Activated CD8-positive, alpha-beta memory T cell treated with anti-CD3 and anti-CD28 coated beads for 24 hours (primary cell): Measurements from ENCODE around the gene C2.
"Not testable (repeated sequence)": the region's sequence is repeated elsewhere in the genome, so short reads cannot be mapped to it uniquely, and the experiment has no call there.

ENCODE experiments used
- DNase-seq: peaks from one replicate; pipeline ENCODE4 v3.0.0-alpha.2; 2020

The C2 gene

GRCh38 chr6:31928672-31928939, 1.1 kb downstream of the C2 start:
- no peak for DNase-seq

DNA sequence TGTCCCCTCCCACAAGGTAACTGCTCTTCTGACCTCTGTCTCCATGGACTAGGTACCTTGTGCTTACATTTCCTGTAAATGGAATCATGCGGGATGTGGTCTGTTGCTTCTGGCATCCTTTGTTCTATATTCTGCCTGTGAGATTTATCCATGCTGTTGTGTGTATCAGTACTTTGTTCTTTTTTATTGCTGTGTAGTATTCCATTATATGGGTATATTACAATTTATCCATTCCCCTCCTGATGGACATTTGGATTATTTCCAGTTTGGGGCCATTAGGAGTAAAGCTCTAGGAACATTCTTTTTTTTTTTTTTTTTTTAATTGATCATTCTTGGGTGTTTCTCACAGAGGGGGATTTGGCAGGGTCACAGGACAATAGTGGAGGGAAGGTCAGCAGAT, 3.4 kb downstream of the C2 start:
- no peak for DNase-seq

DNA sequence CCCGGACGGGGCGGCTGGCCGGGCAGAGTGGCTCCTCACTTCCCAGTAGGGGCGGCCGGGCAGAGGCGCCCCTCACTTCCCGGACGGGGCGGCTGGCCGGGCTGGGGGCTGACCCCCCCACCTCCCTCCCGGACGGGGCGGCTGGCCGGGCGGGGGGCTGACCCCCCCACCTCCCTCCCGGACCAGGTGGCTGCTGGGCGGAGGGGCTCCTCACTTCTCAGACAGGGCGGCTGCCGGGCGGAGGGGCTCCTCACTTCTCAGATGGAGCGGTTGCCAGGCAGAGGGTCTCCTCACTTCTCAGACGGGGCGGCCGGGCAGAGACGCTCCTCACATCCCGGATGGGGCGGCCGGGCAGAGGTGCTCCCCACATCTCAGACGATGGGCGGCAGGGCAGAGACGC, 4.6 kb downstream of the C2 start:
- DNase-seq: not testable (repeated sequence)

GRCh38 chr6:31933537-31933936, 6.0 kb downstream of the C2 start:
- no peak for DNase-seq

DNA sequence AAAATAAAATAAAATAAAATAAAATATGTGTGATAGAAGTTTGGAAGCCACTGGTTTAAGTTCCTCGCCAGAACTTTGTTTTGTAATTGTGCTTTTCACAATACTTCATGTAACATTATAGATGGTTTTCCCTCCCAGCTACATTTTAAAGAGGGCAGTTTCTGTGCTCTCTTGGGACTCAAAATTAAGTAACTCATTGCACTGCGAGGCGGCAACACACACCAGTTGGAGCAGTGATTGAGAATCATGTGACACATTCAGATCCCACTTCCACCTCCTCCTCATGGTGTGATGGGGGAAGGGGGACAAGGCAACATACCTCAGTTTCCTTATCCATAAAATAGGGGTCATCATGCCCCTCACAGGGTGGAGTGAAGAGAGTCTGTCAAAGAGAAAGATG, 7.5 kb downstream of the C2 start:
- no peak for DNase-seq

GRCh38 chr6:31935823-31936222, 8.3 kb downstream of the C2 start:
- DNase-seq: no peak

DNA sequence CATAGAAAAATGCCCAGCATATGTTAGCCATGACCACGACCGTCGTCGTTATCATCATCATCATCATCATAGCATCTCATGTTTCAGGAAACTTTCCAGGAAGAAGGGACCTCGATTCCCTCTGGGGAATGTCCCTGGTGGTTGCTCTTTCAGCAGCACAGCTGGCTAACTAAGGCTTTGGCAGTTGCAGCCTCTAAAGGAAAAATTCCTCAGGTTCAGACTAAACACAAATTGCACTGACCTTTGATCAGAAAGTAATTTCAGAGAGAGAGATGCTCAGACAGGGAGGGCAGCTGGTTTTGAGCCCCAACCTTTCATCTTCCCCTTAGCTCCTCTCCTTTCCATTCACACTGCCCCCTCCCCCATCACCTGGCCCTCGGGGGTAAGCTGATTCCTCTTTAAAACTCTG, 12.7 kb downstream of the C2 start:
- DNase-seq: no peak

- no peak for DNase-seq
Measured at GRCh38 chr6:31943742-31944141, 16.2 kb downstream of the C2 start.

DNA sequence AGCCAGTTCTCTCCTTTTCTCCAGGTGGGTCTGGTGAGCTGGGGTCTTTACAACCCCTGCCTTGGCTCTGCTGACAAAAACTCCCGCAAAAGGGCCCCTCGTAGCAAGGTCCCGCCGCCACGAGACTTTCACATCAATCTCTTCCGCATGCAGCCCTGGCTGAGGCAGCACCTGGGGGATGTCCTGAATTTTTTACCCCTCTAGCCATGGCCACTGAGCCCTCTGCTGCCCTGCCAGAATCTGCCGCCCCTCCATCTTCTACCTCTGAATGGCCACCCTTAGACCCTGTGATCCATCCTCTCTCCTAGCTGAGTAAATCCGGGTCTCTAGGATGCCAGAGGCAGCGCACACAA, 17.6 kb downstream of the C2 start:
- DNase-seq: no peak

GRCh38 chr6:31945507-31946369, 18.2 kb downstream of the C2 start, which contains the start of gene CFB:
TSS of gene CFB (plus strand) at chr6:31946095. CDS start at chr6:31946222, 127 bp downstream.
- no peak for DNase-seq

GRCh38 chr6:31946370-31946885, 18.9 kb downstream of the C2 start:
- DNase-seq: no peak

GRCh38 chr6:31947070-31947675, 19.7 kb downstream of the C2 start:
- DNase-seq: no peak

- no peak for DNase-seq
Measured at GRCh38 chr6:31947864-31948263, 20.3 kb downstream of the C2 start.

DNA sequence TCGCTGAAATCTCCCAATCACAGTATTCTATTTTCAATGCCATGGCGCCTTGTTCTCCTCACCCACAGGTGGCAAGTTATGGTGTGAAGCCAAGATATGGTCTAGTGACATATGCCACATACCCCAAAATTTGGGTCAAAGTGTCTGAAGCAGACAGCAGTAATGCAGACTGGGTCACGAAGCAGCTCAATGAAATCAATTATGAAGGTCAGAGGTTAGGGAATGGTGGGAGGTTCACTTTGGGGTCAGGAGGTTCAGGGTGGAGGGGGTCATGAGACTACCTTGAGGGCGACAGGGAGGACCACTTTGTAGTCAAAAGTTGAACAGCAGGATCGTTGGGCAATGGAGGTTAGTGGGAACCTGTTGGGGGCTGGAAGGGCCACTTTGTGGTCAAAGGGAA, 20.8 kb downstream of the C2 start:
- DNase-seq: no peak

GRCh38 chr6:31948753-31949413, 21.4 kb downstream of the C2 start:
- no peak for DNase-seq

GRCh38 chr6:31949926-31950548, 22.5 kb downstream of the C2 start:
- DNase-seq: no peak

DNA sequence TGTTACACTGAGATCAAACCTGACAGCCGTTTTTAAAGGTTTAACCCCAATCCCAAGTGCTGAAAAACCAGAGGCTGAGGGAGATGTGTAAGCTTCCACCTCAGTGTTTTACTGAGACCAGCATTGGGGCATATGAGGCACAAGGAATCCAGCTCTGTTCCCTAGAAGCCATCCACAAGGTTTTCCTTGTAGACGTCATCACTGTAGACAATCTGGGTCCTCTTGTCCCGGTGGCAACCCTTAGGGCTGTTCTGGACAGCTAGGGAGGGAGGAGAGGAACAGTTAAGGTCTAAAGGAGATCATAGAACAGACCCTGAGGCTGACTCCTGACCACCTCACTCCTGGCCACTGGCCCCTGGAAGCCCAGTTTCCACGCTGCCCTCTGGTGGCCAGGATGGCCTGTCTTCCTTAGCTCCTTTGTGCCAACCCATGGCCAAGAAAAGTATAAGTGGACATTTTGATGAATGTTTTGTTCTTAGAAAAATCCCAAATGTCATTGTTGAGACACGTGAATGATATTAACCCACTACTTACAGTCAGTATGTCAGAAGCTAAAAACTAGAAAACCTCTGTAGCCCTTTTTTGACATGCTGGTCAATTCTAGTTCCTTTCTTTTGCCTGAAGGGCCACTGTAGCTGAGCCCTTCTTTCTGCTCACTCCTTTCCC, 24.8 kb downstream of the C2 start:
- DNase-seq: peak; percentile 68

DNA sequence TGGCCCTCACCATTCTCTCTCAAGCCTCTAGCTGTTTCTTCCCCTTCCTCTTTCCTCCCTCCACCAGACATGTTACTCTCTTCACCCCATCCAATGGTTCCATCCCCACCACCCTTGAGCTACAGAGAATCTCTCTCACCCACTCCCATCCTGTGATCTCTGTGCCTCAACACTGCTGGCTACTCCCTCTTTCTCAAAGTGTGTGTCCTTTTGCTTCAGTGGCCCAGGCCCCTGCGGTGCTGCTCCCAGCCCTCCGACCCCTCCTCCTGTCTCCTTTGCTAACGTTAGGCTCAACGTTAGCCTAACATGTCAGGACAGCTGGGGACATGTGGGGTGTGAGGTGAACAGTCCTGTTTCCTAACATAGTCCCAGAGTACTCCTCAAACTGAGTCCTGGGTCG, 25.4 kb downstream of the C2 start:
- no peak for DNase-seq

DNA sequence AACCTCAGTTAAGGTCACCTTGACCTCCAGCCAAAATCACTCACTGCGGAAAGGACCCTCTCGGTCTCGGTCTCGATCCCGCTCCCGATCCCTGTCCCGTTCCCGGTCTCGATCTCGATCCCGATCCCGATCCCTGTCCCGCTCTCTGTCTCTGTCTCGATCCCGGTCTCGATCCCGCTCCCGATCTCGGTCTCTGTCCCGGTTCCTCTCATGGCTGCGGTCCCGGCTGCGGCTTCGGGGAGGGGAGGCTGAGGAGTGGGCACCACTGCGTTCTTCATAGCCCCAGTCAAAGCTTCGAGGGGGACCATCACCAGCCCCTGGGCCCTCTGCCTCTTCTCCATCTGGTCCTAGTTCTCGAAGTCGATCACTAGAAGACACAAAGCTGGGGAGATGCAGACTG, 27.0 kb downstream of the C2 start:
- DNase-seq: no peak

DNA sequence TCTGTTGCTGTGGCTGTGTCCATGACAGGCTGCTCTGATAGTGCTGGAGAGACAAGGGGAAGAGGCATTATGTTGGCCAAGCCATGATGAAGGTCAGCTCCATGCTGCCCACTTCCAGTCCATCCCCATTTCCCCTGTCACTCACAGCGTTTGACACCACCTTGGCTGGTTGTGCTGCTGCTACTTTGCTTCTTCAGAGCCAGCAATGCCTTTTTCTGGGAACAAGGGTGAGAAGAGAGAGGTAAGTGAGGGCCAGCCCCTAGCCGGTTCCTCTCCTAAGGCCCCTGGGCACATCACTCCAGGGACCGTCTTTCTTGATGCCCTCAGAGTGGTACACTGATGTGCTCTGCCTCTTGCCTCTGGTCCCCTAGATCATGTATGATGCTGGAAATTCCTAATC, 29.3 kb downstream of the C2 start:
- no peak for DNase-seq

GRCh38 chr6:31958412-31958740, 30.9 kb downstream of the C2 start:
- DNase-seq: no peak

DNA sequence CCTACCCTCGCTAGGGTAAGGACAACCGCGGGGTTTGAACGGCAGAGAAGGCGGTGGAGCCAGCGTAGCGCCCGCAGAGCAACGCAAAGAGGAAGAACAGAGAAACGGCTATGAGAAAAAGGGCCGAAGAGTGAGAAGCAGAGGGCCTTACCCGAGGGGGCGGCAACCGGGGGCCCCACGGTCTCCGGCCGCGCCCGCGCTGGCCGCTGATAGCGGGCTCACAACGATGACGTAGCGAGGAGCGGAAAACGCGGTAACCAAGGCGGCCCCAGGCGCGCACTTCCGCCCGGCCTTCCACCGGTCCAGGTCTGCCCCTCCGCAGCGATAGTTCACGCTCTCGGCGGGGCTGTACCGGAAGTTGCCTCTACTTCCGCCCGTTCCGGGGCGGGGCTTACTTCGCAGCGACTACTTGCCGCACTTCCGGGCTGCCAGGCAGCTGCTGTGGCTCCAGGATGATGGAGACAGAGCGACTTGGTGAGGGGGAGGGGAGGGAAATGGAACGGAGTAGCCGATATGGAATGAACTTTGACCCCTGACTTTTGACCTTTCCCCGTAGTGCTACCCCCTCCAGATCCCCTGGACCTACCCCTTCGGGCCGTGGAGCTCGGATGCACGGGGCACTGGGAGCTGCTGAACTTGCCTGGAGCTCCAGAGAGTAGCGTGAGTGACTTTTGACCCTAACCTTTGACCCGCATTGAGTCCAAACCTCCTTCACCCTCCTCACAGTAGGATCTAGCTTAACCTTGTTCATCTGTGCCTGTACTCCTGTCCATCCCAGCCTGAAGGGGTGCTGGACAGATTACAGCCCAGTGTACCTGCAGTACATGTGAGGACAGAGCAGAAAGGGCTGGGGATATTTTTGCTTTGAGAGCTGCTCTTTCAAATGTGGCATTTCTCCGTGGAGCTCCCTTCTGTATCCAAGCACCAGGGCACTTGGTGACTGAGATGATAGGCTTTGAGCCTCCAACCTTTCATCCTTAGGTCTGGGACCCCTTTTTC, 31.5 kb downstream of the C2 start, which contains the start of the genes NELFE and SKIC2:
Gene NELFE, minus strand, starts transcription at position 231 of the 999 bp plus-strand sequence. CDS start 525 bp downstream, outside the sequence.
Gene SKIC2, plus strand, starts transcription at position 435 of the 999 bp plus-strand sequence. Its CDS starts 18 bp downstream, at position 453.
- DNase-seq: peak; percentile 98
